Stimulated activated CD4-positive, alpha-beta T cell treated with anti-CD3 and anti-CD28 coated beads, Interleukin-1b, Interleukin-23, amount 100 ng/mL, for 4 hours (primary cell): ENCODE results near the gene SLC22A7.
"Not testable (repeated sequence)": the region's sequence is repeated elsewhere in the genome, so short reads cannot be mapped to it uniquely, and the experiment has no call there.

Experiments
- DNase-seq, 2 donors: peaks; one replicate each; pipeline ENCODE4 v3.0.0-alpha.2; 2020; ENCODE audit warnings: low read depth in 2 of 2

The SLC22A7 gene

DNA sequence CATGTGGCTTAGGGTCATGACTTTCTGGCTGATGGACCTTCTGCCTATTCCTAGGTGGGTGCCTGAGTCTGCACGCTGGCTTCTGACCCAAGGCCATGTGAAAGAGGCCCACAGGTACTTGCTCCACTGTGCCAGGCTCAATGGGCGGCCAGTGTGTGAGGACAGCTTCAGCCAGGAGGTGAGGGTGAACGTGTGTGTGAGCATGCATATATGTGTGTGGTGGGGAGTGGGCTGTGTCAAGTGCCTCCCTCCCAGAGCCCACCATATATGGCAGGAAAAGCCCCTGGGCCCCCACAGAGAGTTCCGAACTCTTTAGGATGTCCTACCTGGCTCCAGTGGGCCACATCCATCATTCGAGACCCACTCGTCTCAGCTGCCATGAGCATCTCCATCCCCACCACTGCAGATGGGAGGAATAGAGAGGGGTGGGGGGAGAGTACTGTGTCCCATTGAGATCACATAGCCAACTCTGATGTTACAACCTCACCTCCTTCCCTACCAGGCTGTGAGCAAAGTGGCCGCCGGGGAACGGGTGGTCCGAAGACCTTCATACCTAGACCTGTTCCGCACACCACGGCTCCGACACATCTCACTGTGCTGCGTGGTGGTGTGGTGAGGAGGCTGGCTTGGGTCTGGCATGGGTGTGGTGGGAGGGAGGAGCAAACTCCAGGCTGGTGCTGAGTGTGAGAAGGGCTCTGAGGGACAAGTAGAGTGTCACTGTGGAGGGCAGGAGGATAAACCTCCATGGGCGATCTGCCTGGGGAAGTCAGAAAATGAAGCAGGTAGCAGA is 3.2 kb downstream of the SLC22A7 start:
- no peak for DNase-seq

DNA sequence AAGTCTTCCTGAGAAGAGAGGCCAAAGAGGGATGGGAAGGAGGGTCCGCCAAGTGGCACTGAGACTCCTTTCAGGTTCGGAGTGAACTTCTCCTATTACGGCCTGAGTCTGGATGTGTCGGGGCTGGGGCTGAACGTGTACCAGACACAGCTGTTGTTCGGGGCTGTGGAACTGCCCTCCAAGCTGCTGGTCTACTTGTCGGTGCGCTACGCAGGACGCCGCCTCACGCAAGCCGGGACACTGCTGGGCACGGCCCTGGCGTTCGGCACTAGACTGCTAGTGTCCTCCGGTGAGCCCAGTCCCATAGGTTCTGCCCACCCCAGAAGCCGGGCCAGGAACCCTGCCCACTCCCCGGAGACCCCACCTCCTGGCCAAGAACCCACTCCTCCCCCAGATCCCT is 4.1 kb downstream of the SLC22A7 start:
- DNase-seq = no peak

DNA sequence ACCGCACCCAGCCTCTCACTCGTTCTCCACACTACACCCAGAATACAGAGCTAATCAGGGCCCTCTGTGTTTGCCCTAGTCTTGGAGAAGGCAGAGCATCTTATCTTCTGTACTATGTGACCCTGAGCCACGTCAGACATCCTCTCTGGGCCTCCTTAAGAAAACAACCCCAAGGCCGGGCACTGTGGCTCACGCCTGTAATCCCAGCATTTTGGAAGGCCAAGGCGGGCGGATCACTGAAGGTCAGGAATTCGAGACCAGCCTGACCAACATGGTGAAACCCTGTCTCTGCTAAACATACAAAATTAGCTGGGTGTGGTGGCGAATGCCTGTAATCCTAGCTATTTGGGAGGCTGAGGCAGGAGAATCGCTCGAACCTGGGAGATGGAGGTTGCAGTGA is 4.9 kb downstream of the SLC22A7 start:
- not testable (repeated sequence) for DNase-seq

DNA sequence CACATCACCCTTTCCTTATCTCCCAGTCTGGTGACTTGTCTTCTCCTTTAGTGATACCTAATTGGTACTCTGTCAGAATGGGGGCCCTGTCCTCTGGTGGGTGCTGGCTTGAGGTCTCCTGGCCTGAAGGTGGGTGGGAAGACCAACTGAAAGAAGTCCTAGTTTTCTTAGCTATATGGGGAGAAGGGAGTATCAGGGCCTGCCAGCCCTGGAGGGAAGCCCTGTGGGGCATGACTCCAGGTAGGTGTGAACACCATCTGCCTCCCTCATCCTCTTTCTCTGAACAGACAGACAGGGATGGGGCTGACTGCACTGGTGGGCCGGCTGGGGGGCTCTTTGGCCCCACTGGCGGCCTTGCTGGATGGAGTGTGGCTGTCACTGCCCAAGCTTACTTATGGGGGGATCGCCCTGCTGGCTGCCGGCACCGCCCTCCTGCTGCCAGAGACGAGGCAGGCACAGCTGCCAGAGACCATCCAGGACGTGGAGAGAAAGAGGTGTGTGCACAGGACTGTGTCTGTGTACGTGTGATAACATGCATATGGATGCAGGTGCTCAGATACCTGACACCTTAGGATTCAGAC is 5.8 kb downstream of the SLC22A7 start:
- no peak for DNase-seq

DNA sequence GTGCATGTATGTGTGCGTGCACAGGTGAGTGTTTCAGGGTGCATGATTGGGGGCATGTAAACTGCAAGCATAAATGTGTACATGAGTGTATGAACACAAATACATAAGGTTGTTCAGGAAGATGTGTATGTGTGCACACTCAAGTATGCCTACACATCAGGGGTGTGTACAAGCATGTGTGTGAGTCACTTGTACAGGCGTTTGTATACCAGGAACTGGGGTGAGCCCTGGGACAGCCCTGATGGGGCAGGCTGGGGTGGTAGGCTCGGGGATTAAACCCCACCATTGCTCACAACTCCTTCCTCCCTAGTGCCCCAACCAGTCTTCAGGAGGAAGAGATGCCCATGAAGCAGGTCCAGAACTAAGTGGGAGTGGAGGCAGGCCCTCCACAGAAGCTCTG is 6.3 kb downstream of the SLC22A7 start:
- no peak for DNase-seq

DNA sequence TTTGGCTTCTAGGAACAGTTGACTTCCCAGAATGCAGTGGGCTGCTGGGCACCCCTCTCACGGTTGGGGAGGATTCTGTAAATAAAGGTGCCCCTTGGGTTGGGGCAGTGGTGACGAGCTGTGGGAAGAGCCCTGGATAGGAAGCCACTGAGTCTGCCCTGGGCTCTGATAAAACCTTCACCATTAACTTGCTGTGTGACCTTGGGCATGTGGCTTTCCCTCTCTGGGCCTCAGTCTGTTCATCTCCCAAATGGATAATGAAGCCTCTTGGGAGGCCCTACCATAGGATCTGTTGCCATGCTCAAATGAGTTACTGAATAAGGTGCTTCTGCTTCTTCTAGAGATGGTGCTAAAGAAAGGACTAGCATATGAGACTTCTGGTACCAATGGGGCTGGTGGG is 6.8 kb downstream of the SLC22A7 start:
- no peak for DNase-seq

DNA sequence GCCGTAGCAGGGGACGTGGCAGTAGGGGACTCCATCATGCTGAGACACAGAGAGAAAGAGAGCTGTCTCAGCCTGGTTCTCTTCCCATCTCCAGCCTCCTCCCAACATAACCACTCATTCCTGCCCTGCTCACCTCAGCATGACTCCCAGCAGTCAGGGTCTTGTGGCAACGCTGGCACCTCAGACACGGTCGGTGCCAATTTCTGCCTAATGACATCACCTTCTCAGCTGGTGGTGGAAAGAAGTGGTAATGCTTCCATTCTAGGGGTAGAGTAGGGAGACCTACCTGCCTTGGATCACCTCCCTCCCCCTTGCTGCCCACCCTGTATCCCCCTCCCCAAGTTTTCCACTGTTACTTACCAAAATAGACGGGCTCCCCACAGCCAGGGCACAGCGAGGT is 8.0 kb downstream of the SLC22A7 start:
- DNase-seq = no peak

DNA sequence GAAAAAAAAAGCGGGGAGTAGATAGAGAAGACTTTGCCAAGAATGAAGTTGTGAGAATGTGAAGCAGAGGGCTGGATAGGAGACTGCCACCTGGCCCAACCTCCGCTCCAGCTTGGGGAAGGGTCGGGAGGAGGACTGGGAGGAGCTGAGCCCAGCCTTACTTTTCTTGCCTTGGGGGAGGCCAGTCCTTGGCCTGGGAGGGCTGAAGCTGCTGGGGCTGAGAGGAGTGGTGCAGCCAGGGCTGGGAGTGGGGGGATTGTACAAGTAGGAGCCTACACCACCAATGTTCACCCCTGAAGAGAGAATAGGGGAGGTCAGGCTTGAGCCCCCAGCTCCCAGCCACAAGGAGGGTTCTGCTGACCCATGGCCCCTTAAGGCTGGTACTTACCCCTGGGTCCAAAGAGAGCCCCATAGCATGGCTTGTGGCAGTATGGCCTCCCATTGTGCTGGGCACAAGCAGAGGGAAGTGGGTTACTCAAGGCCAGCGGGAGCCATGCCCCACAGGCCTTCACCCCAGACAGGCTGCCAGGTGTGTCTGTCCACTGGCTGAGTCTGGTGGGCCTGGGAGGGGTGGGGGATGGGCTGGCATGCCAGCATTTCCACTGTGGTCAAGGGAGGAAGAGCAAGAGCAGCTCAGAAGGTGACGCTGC is 9.5 kb downstream of the SLC22A7 start:
- DNase-seq = no peak

DNA sequence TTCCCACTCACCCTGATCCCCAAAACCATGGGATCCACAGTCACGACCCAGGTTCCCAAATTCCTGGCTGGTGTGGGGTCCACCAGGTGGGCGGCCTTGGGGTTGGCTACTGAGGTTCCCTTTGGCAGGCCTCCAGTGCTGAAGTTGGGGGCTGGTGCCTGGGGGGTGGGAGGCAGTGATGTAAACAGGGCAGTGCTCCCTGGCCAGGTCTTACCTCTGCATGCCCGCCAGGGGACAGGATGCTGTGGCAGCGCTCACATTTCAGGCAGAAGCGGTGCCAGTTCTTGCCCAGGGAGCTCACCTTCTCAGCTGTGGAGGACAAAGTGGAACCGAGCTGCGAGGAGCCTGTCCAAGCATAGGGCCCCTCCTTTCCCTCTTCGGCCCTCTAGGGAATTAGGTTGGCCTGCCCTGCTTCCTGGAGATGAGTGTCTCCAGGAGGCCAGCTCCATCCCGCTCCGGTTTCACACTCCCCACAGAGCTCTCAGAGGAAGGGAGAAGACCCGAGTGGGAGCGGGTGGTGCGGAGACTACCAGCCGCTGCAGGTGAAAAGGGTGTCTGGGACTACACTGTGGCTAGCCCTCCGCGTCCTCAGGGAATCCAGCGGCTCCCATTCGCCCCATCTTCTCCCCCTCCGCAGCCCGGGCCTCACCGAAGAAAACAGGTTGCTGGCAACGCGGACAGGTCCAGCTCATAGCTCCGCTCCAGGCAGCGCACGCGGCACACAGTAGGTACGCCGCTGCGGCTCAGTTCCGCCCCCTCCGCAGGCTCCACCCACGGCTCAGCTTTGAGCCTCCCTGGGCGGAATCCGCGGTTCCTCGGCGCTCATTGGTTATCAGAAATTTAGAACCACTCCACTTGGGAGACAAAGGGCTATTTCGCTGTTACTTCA is 10.3 kb downstream of the SLC22A7 start, which contains the start of gene CRIP3:
TSS of gene CRIP3 (minus strand) at position 726 of the 889 bp plus-strand sequence. CDS start at position 692, 34 bp downstream.
- DNase-seq = peak; percentile 34 to 48

DNA sequence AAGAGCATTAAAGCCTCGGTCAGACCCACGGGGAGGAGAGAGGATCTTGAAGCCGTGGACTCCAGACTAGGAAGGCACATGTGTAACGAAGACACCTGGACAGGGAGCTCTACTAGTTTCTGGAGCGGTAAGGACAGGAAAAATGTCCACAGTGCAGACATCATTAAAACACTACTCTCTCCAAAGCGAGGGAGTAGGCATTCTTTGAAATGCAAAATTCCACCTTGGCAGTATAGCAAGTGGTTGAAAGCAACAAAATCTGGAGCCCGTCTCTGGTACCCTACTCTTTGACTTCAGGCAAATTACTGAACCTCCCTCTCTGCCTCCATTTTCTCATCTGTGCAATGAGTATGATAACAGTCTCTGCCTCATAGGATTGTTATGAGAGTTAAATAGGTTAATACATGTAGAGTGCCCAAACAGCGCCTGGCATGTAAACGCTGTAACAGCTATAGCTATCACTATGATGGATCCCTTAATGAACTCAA is 11.0 kb downstream of the SLC22A7 start:
- no peak for DNase-seq

DNA sequence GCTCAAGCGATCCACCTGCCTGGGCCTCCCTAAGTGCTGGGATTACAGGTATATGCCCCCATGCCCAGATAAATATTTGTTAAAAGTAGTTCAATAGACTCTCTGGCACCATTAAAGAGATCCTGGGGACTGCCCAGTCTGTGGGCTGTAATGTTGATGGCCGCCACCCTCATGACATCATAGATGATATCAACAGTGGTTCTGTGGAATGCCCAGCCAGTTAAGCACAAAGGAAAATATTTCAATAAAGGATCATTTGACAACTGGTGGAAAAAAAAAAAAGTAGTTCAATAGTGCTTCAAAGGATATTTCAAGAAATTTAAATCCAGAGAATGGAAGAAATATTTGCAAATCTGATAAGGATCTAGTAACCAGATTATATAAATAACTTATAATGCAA is 12.1 kb downstream of the SLC22A7 start:
- DNase-seq = no peak

DNA sequence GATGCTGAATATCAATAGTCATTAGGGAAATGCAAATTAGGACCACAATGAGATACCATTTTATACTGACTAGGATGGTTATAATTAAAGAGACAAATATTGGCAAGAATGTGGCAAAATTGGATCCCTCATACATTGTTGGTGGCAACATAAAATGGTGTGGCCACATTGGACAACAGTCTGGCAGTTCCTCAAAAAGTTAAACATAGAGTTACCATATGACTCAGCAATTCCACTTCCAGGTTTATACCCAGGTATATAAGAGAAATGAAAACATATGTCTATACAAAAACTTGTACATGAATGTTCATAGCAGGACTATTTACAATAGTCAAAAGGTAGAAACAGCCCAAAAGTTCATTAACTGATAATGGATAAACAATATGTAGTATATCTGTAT is 12.6 kb downstream of the SLC22A7 start:
- DNase-seq = no peak

DNA sequence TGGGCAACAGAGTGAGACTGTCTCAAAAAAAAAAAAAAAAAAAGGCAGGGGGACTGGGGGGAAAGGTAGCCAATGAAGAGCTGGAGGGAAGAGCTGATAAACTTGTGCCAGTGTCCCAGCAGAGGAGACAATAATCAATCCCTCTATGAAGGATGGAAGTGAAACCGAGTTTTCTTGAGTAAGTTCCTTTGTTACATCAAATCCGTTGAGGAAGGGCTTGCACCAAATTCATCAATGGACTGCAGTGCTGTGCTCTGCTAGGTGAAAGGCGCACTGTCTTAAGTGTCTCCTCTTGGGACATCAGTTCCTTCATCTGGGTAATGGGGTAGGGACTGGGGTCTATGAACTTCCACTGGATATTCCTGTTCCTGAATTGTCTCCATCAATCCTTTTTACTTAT is 13.6 kb downstream of the SLC22A7 start:
- no peak for DNase-seq

DNA sequence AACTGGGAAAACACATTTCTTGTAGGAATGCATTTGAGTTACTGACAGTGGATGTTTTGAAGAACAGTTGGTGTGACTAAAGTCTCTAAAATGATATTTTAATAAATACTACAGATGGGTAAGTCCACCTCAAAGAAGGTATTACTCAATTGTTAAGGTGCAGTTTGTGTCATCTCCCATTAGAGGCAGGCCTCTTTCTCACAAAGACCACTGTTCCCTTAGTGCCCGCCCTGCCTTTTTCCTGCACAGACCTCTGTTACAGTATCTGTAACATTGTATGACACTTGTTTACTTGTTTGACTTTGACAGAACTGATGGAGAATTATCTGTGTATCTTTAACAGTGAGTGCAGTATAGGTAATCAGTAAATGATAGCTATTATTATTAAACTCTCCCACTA is 15.8 kb downstream of the SLC22A7 start:
- DNase-seq = no peak

DNA sequence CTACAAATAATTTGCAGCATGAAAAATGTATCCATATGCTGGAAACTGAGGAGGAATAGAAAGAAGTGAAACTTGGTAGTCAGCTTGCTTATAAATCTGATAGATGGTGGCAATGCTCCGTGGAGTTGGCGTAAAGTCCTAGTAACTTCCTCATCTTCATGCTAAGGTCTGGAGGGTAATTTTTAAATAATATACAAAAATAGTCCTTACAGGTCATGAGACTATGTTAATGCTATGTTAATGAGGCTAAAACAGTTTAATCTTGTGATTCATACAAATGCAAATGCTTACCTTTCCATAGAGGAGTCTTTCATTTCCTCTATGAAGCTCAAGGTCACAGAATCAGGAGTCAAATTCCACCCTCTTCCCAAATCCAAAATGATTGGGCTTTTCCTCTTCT is 20.0 kb downstream of the SLC22A7 start:
- DNase-seq = no peak

DNA sequence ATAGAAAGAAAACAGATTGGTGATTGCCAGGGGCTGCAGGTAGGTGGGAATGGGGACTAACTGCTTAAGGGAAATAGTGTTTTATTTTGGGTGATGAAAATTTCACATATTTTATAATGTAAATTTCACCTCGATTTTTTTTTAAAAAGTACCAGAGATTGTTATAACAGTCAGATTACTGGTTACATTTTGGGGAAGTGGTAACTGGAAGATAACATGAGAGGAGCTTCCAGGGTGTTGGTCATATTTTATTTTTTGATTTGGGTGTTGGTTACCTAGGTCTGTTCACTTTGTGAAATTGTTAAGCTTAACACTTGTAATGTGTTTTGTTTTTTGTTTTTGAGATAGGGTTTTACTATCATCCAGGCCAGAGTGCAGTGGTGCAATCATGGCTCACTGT is 27.8 kb downstream of the SLC22A7 start:
- DNase-seq = no peak

DNA sequence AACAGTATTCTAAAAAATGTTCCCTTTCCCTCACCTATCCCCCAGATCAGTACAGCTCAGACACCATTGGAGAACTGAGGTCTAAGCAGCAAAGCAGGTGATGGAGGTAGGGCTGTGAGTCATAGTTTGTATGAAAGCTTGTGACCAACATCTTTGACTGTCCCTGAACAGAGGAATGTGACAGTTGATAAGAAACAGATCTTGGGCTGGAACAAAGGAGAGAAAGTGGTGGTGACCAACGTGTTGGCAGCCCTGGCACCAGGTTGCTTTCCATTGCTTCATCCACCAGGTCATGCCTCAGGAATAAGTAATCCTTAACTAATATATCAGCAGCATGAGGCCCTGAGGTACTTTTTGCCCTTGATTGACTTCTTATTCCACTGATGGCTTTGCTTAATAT is 30.5 kb downstream of the SLC22A7 start:
- no peak for DNase-seq

DNA sequence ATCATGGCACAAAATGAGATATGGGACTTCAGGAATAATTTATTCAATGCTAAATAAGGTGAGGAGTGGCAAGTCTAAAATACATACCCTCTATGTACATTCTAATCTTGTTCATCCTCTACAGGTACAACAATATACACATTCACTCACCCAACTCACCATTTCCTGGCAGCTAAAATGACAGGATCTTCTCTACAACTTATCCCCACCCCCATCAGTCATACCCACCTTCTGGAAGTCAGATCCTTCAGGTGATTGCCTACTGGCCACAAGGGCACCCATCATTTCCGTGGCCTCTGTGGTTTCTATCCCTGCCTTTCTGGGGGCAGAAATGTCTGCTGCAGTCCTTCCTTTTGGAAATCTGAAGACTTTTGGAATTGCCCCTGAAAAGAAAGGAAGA is 33.4 kb downstream of the SLC22A7 start:
- DNase-seq = no peak

DNA sequence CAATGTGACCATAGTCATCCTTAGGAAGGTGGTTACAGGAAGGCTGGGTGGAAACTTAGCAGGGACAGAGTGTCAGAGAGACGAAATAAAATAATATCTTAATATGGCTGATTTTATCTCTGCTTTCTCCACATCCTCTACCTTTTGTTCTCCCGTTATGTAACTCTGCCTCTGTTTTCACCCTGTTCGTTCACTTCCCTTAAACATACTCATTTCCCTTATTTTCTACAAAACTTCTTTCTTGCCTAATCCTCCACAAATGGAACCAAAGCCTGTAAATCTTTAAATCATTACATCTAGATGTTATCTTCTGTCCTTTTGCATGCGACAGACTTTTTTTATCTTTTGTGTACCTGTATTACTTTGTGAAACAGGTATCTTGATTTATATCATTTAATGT is 33.8 kb downstream of the SLC22A7 start:
- no peak for DNase-seq

DNA sequence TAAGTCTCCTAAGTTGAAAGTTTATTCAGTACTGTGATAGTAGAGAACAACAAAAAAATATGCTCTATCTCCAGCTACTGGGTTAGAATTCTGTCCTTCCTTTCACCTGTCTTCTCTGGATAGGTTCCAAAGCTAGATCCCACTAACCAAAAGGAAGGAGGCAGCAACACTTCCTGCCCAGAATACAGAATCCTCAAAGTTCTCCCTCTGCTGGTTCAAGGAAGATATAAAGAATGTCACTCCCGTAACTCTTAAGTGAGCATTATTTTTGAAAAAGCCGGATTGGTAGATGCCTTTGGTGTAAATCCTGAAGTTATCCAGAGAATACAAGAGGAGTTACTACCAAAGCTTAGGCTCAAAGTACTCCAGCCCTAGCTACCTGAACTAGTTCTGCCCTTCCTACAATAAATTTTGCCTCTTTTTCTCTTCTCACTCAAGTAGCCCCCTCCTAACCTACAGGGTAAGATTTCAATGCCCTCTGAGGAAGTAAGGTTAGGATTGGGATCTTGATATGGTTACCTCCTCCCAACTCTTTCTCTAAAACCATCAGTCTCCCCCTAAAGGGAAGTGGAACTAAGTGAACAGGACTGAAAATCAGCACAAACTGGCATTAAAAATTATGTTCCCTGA is 36.5 kb downstream of the SLC22A7 start:
- DNase-seq = no peak

DNA sequence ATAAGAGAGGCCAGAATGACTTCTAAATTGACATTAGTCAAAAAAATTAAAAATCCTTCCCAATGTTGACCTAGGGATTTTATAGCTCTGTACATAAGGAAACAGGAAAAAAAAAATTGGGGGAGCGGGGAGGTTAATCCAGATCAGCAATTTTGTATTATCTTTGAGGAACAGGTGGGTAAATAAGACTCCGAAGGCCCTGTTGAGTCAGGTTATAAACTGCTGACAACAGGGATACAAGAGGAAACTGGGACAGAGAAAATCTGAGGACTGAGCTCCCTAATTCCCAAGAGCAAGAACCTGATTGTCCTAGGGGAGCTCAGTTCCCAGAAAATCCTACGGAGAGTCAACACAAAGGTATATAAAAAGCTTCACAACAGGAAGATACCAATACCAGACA is 37.4 kb downstream of the SLC22A7 start:
- DNase-seq = no peak
